Mammary epithelial cell (primary cell): ENCODE measurements around the gene PPEF1.

Experiments
- CTCF ChIP-seq, 2 donors: IDR thresholded peaks in 1 of 2; conservative IDR thresholded peaks in 1 of 2; 2 replicates each; pipeline ENCODE4 v1.5.1; 2011 to 2012; ENCODE audit warnings: inconsistent platforms in 2 of 2, low read length in 2 of 2, mild to moderate bottlenecking in 2 of 2, control low read depth in 1 of 2, low read depth in 1 of 2; ENCODE audit not compliant: insufficient read depth in 1 of 2; ENCODE audit errors: extremely low read depth in 1 of 2
- EZH2 ChIP-seq: IDR thresholded peaks from 2 replicates; pipeline ENCODE4 v1.6.1; 2012; ENCODE audit warnings: low read length, inconsistent platforms, borderline replicate concordance

- TF ChIP-seq CTCF (conservative IDR thresholded peaks at IDR 0.05 in 1 of 2, IDR thresholded peaks at IDR 0.05 in 1 of 2; ENCODE audit: extremely low read depth in 1 of 2, insufficient read depth in 1 of 2, low read depth in 1 of 2, low read length in 2 of 2) (no peak), EZH2 (no peak)
Measured at GRCh38 chrX:18871970-18872369, 164.5 kb downstream of the PPEF1 start.
